IMR-90 (cell line): ENCODE measurements around the gene CFAP97D1. TPM values are rescaled to one million over a fixed set of nuclear protein-coding genes. Genes with fewer than 3 reads are reported as not detected.

Experiments used
- ATAC-seq: fragments of 200-7000 bp; cut with Tn5 transposase; 2 replicates; pipeline ENCODE4 v1.9.1; 2020; ENCODE audit warnings: low read depth, mild to moderate bottlenecking, moderate library complexity
- BruUV-seq: library from RNA; stranded (reverse); fragments of 400-500 nt; replicated peaks from 2 replicates; lab custom pipeline; 2021; lab: Mats Ljungman, UMichigan
- CTCF ChIA-PET: fragments of 300-600 bp; formaldehyde crosslinking; extraction: SDS; loops from one replicate; lab custom pipeline; 2021; ENCODE audit warnings: antibody characterized with exemption; lab: Yijun Ruan, JAX
- POLR2A ChIA-PET: fragments of 300-600 bp; sonication (Branson Sonifier 250); formaldehyde crosslinking; loops from one replicate; lab custom pipeline; 2022; ENCODE audit warnings: antibody characterized with exemption; ENCODE audit not compliant: unreplicated experiment; lab: Charles Lee
- DNase-seq: peaks from one replicate; pipeline ENCODE4 v3.0.0; 2013
- H2AFZ ChIP-seq: replicated peaks from 2 replicates; pipeline ENCODE3; 2013; ENCODE audit warnings: low read length, mild to moderate bottlenecking; ENCODE audit not compliant: poor library complexity
- H2AK5ac ChIP-seq: 2 replicates; pipeline ENCODE4 v1.6.1; 2013; ENCODE audit warnings: low read depth, low read length, inconsistent platforms
- H2AK9ac ChIP-seq: replicated peaks from 2 replicates; pipeline ENCODE3; 2013; ENCODE audit warnings: mild to moderate bottlenecking, low read depth, low read length, moderate library complexity; ENCODE audit not compliant: poor library complexity
- H2BK120ac ChIP-seq: 2 replicates; pipeline ENCODE4 v1.6.1; 2013; ENCODE audit warnings: low read depth, low read length, inconsistent platforms
- H2BK15ac ChIP-seq: 3 replicates; pipeline ENCODE4 v1.6.1; 2013; ENCODE audit warnings: low read depth, low read length, inconsistent platforms
- H2BK20ac ChIP-seq: 2 replicates; pipeline ENCODE4 v1.6.1; 2013; ENCODE audit warnings: low read depth, mild to moderate bottlenecking, inconsistent platforms, low read length, moderate library complexity
- H2BK5ac ChIP-seq: 2 replicates; pipeline ENCODE4 v1.6.1; 2013; ENCODE audit warnings: mild to moderate bottlenecking, low read depth, low read length, inconsistent platforms; ENCODE audit not compliant: poor library complexity, severe bottlenecking
- H3K14ac ChIP-seq: replicated peaks from 2 replicates; pipeline ENCODE4 v1.6.1; 2013; ENCODE audit warnings: low read depth, low read length, inconsistent platforms
- H3K18ac ChIP-seq: 2 replicates; pipeline ENCODE4 v1.6.1; 2013; ENCODE audit warnings: low read depth, low read length, control low read depth
- H3K23ac ChIP-seq: 2 replicates; pipeline ENCODE4 v1.6.1; 2013; ENCODE audit warnings: low read depth, low read length, inconsistent platforms
- H3K27ac ChIP-seq: 2 replicates; pipeline ENCODE4 v1.5.1; 2013; ENCODE audit warnings: mild to moderate bottlenecking, control low read depth, low read length; ENCODE audit not compliant: insufficient read depth
- H3K27me3 ChIP-seq: 2 replicates; pipeline ENCODE4 v1.6.1; 2013; ENCODE audit warnings: low read length; ENCODE audit not compliant: control insufficient read depth, insufficient read depth
- H3K36me3 ChIP-seq: 2 replicates; pipeline ENCODE4 v1.6.1; 2013; ENCODE audit warnings: low read length, mixed read lengths; ENCODE audit not compliant: control insufficient read depth, insufficient read depth
- H3K4ac ChIP-seq: 2 replicates; pipeline ENCODE4 v1.6.1; 2013; ENCODE audit warnings: low read depth, low read length, inconsistent platforms
- H3K4me1 ChIP-seq: 2 replicates; pipeline ENCODE4 v1.6.1; 2013; ENCODE audit warnings: low read length, mixed read lengths; ENCODE audit not compliant: control insufficient read depth, insufficient read depth
- H3K4me2 ChIP-seq: 2 replicates; pipeline ENCODE4 v1.6.1; 2013; ENCODE audit warnings: low read depth, mild to moderate bottlenecking, control low read depth, low read length, moderate library complexity
- H3K4me3 ChIP-seq: 2 replicates; pipeline ENCODE4 v1.5.1; 2013; ENCODE audit warnings: low read depth, mild to moderate bottlenecking, control low read depth, low read length, moderate library complexity; ENCODE audit not compliant: insufficient read depth
- H3K56ac ChIP-seq: 2 replicates; pipeline ENCODE4 v1.6.1; 2013; ENCODE audit warnings: low read length, inconsistent platforms; ENCODE audit not compliant: insufficient read depth; ENCODE audit errors: extremely low read depth
- H3K79me1 ChIP-seq, 2 experiments: 2 replicates each; pipeline ENCODE4 v1.6.1; 2013; ENCODE audit warnings: low read length in 2 of 2, inconsistent platforms in 1 of 2, low read depth in 1 of 2
- H3K9ac ChIP-seq: 2 replicates; pipeline ENCODE4 v1.6.1; 2013; ENCODE audit warnings: low read depth, low read length, control low read depth
- H3K9me1 ChIP-seq: 2 replicates; pipeline ENCODE4 v1.6.1; 2013; ENCODE audit warnings: low read length, inconsistent platforms; ENCODE audit not compliant: insufficient read depth
- H3K9me3 ChIP-seq: 2 replicates; pipeline ENCODE4 v1.6.1; 2013; ENCODE audit warnings: low read length; ENCODE audit not compliant: control insufficient read depth, insufficient read depth
- H4K20me1 ChIP-seq: 2 replicates; pipeline ENCODE4 v1.6.1; 2013; ENCODE audit warnings: low read length, inconsistent platforms; ENCODE audit not compliant: insufficient read depth
- H4K5ac ChIP-seq: 2 replicates; pipeline ENCODE4 v1.6.1; 2013; ENCODE audit warnings: mild to moderate bottlenecking, low read depth, low read length, control low read depth
- H4K8ac ChIP-seq, 2 experiments: 2 replicates each; pipeline ENCODE4 v1.6.1; 2013; ENCODE audit warnings: low read depth in 2 of 2, low read length in 2 of 2, control low read depth in 1 of 2, inconsistent platforms in 1 of 2
- H4K91ac ChIP-seq: 2 replicates; pipeline ENCODE4 v1.6.1; 2013; ENCODE audit warnings: low read depth, low read length, inconsistent platforms; ENCODE audit not compliant: insufficient read depth
- BHLHE40 ChIP-seq: fragments of 150-350 bp; IDR thresholded peaks from 2 replicates; pipeline ENCODE4 v1.6.1; 2016; ENCODE audit warnings: mild to moderate bottlenecking, low read depth, low read length
- CEBPB ChIP-seq: IDR thresholded peaks from 2 replicates; pipeline ENCODE4 v1.6.1; 2012; ENCODE audit warnings: low read depth, low read length, improper control_type of control experiment
- CHD1 ChIP-seq: IDR thresholded peaks from 2 replicates; pipeline ENCODE4 v1.6.1; 2012; ENCODE audit warnings: low read depth, low read length, improper control_type of control experiment
- FOS ChIP-seq: fragments of 150-350 bp; IDR thresholded peaks from 2 replicates; pipeline ENCODE4 v1.6.1; 2016; ENCODE audit warnings: low read depth, low read length
- MAFK ChIP-seq: IDR thresholded peaks from 2 replicates; pipeline ENCODE4 v1.6.1; 2012; ENCODE audit warnings: low read depth, low read length, improper control_type of control experiment
- MAZ ChIP-seq: IDR thresholded peaks from 2 replicates; pipeline ENCODE4 v1.6.1; 2012; ENCODE audit warnings: low read depth, mild to moderate bottlenecking, low read length, improper control_type of control experiment, moderate library complexity, borderline replicate concordance
- MXI1 ChIP-seq: IDR thresholded peaks from 2 replicates; pipeline ENCODE4 v1.6.1; 2012; ENCODE audit warnings: low read depth, mild to moderate bottlenecking, low read length, moderate library complexity, borderline replicate concordance
- NFE2L2 ChIP-seq: fragments of 150-350 bp; IDR thresholded peaks from 2 replicates; pipeline ENCODE4 v1.6.1; 2016; ENCODE audit warnings: low read depth, mild to moderate bottlenecking, low read length
- POLR2A ChIP-seq: IDR thresholded peaks from 2 replicates; pipeline ENCODE4 v1.6.1; 2012; ENCODE audit warnings: mild to moderate bottlenecking, low read depth, low read length
- RAD21 ChIP-seq: IDR thresholded peaks from 2 replicates; pipeline ENCODE4 v1.6.1; 2012; ENCODE audit warnings: low read length, improper control_type of control experiment
- RCOR1 ChIP-seq: IDR thresholded peaks from 2 replicates; pipeline ENCODE4 v1.6.1; 2012; ENCODE audit warnings: mild to moderate bottlenecking, low read length, improper control_type of control experiment; ENCODE audit not compliant: insufficient replicate concordance
- RFX5 ChIP-seq: IDR thresholded peaks from 2 replicates; pipeline ENCODE4 v1.8.0; 2012; ENCODE audit warnings: low read depth, mild to moderate bottlenecking, low read length, moderate library complexity
- SMC3 ChIP-seq: fragments of 150-350 bp; IDR thresholded peaks from 2 replicates; pipeline ENCODE4 v1.6.1; 2016; ENCODE audit warnings: low read depth, mild to moderate bottlenecking, antibody characterized with exemption, low read length, moderate library complexity
- whole genome bisulfite sequencing, 2 experiments: methylation state at CpG; one replicate each; pipeline versions ENCODE4 v1.1.5 to v1.1.7; 2013; ENCODE audit warnings: missing lambda C conversion rate in 2 of 2; ENCODE audit not compliant: insufficient read length in 1 of 2; ENCODE audit errors: extremely low coverage in 2 of 2; 5-methylcytosine and 5-hydroxymethylcytosine counted together
- dilution Hi-C: fragments of 300-500 bp; cut with HindIII; formaldehyde crosslinking; loops from one replicate; pipeline ENCODE4 v1.14.3; 2018; ENCODE audit warnings: low sequenced_read_pairs; ENCODE audit not compliant: unreplicated experiment
- in situ Hi-C: fragments of 300-500 bp; cut with MboI; formaldehyde crosslinking; loops from 3 replicates; pipeline ENCODE4 v1.14.3; 2019; ENCODE audit warnings: low sequenced_read_pairs, inconsistent platforms, mixed read lengths
- intact Hi-C: fragments of 100-400 bp; cut with micrococcal nuclease; formaldehyde crosslinking; loops from 2 replicates; pipeline ENCODE4 v1.10.0; 2022
- polyA plus RNA-seq, 3 experiments: library from polyadenylated mRNA; depleted of rRNA; stranded (reverse); fragments of >200 nt; gene quantifications; 2 replicates each; pipeline ENCODE4 v1.2.3, GENCODE V29; 2012; ENCODE audit warnings: low replicate concordance in 1 of 3
- total RNA-seq: library from RNA; depleted of rRNA; stranded (reverse); fragments of >200 nt; gene quantifications from 2 replicates; pipeline ENCODE4 v1.2.3, GENCODE V29; 2012
- TF ChIP-seq, protein P1 (sequence below): fragments of 150-350 bp; IDR thresholded peaks from 2 replicates; pipeline ENCODE4 v1.6.1; 2016; ENCODE audit warnings: low read depth, mild to moderate bottlenecking, low read length, moderate library complexity, borderline replicate concordance
- TF ChIP-seq, protein P2 (sequence below): conservative IDR thresholded peaks from 2 replicates; pipeline ENCODE4 v1.5.1; 2012; ENCODE audit warnings: mild to moderate bottlenecking, low read depth, low read length, improper control_type of control experiment
- TF ChIP-seq, protein P3 (sequence below): fragments of 150-350 bp; IDR thresholded peaks from 2 replicates; pipeline ENCODE4 v1.6.1; 2017; ENCODE audit warnings: mild to moderate bottlenecking, antibody characterized with exemption, low read length, low read depth

The CFAP97D1 gene
- total and polyA plus RNA-seq, 2 of the 4 experiments (the other 2 are of a cell fraction): under 0.01 TPM; not detected in 1

DNA sequence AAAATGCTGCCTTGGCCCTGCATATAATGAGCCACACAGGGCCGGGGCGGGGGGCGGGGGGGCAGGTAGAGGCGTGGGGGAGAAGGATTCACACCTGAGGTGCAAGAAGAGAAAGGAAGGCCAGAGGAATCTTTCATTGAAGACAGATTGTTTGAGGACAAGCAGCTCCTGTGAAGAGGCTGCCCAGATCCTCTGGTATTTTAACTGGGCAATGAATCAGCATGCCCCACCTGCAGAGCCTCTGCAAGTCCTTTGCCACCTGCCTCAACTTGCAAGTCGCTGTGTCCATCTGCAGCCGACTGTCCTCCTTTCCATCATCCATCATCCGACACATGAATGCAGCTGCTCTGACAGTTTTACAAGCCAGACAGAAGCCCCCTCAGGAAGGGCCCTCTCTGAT lies 20.4 kb upstream of the CFAP97D1 start:
- Histone ChIP-seq H3K56ac (no peak overlapping the region), H4K8ac (no peak overlapping the region), H4K91ac (no peak overlapping the region), H4K20me1 (no peaks in the 10 kb centered on the region), H3K4ac (no peak overlapping the region), H3K36me3 (no peaks in the 10 kb centered on the region), H3K4me2 (no peak overlapping the region), H3K27ac (no peak overlapping the region), H2BK5ac (no peak overlapping the region), H2AK9ac (no peak overlapping the region), H3K4me1 (peaks cover 2% of the 10 kb centered on the region; the same call in 1 of the 2 replicates), H4K5ac (no peak overlapping the region), H2BK15ac (no peak overlapping the region), H3K4me3 (no peak overlapping the region), H3K27me3 (peaks cover 46% of the 10 kb centered on the region), H3K18ac (no peak overlapping the region), H2BK20ac (no peak overlapping the region), H2BK120ac (no peak overlapping the region), H3K14ac (no peak overlapping the region), H3K9ac (no peak overlapping the region), H3K9me1 (no peaks in the 10 kb centered on the region), H2AFZ (no peak overlapping the region), H3K79me1 (no peaks in the 10 kb centered on the region), H3K9me3 (no peaks in the 10 kb centered on the region), H3K23ac (no peak overlapping the region), H2AK5ac (no peak overlapping the region)
- in situ Hi-C loops (no loop called here), dilution Hi-C loops (no loop called here), intact Hi-C loops (loop anchor here (1.0 to 5.0 kb wide), 4 partner anchors 66 to 240 kb away; partner anchors contain the start of gene CD300LG)
- no TSS peak for BruUV-seq
- ATAC-seq (no peak), DNase-seq (no peak)
- ChIA-PET POLR2A (interaction anchor here (0.5 to 1.2 kb wide), 2 partner anchors 68 to 298 kb away, joined by 3 to 5 read pairs; no protein-coding TSS in a partner anchor), CTCF (interaction anchor here (1.5 to 4.4 kb wide), 4 partner anchors 26 to 183 kb away, joined by 3 to 62 read pairs (median 30); no protein-coding TSS in a partner anchor)
- 57% methylated on average over 3 of the region's 7 CpGs; no CpG with 5 or more reads in 1 of the 2 experiments for WGBS, 2 experiments
- TF ChIP-seq NFE2L2: no peak
- TF ChIP-seq, protein P1, sequence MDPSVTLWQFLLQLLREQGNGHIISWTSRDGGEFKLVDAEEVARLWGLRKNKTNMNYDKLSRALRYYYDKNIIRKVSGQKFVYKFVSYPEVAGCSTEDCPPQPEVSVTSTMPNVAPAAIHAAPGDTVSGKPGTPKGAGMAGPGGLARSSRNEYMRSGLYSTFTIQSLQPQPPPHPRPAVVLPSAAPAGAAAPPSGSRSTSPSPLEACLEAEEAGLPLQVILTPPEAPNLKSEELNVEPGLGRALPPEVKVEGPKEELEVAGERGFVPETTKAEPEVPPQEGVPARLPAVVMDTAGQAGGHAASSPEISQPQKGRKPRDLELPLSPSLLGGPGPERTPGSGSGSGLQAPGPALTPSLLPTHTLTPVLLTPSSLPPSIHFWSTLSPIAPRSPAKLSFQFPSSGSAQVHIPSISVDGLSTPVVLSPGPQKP: no peak
- TF ChIP-seq MXI1: no peak
- TF ChIP-seq, protein P2, sequence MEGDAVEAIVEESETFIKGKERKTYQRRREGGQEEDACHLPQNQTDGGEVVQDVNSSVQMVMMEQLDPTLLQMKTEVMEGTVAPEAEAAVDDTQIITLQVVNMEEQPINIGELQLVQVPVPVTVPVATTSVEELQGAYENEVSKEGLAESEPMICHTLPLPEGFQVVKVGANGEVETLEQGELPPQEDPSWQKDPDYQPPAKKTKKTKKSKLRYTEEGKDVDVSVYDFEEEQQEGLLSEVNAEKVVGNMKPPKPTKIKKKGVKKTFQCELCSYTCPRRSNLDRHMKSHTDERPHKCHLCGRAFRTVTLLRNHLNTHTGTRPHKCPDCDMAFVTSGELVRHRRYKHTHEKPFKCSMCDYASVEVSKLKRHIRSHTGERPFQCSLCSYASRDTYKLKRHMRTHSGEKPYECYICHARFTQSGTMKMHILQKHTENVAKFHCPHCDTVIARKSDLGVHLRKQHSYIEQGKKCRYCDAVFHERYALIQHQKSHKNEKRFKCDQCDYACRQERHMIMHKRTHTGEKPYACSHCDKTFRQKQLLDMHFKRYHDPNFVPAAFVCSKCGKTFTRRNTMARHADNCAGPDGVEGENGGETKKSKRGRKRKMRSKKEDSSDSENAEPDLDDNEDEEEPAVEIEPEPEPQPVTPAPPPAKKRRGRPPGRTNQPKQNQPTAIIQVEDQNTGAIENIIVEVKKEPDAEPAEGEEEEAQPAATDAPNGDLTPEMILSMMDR: no peak
- no peak for TF ChIP-seq CEBPB
- no peak for TF ChIP-seq MAZ
- TF ChIP-seq RFX5: no peak
- TF ChIP-seq MAFK: no peak
- no peak for TF ChIP-seq POLR2A
- TF ChIP-seq, protein P3, sequence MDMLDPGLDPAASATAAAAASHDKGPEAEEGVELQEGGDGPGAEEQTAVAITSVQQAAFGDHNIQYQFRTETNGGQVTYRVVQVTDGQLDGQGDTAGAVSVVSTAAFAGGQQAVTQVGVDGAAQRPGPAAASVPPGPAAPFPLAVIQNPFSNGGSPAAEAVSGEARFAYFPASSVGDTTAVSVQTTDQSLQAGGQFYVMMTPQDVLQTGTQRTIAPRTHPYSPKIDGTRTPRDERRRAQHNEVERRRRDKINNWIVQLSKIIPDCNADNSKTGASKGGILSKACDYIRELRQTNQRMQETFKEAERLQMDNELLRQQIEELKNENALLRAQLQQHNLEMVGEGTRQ: no peak
- TF ChIP-seq BHLHE40: no peak
- no peak for TF ChIP-seq FOS
- no peak for TF ChIP-seq RAD21
- no peak for TF ChIP-seq SMC3
- no peak for TF ChIP-seq RCOR1
- TF ChIP-seq CHD1: no peak
